Stimulated activated CD8-positive, alpha-beta memory T cell treated with anti-CD3 and anti-CD28 coated beads, Interleukin-7, amount 100 ng/mL, for 48 hours (primary cell): ENCODE data around the gene DNAJB6.

Experiments
- DNase-seq, 2 donors: peaks; one replicate each; pipeline ENCODE4 v3.0.0-alpha.2; 2020; ENCODE audit warnings: low read depth in 1 of 2; ENCODE audit errors: extremely low read depth in 1 of 2

DNAJB6 gene

DNA sequence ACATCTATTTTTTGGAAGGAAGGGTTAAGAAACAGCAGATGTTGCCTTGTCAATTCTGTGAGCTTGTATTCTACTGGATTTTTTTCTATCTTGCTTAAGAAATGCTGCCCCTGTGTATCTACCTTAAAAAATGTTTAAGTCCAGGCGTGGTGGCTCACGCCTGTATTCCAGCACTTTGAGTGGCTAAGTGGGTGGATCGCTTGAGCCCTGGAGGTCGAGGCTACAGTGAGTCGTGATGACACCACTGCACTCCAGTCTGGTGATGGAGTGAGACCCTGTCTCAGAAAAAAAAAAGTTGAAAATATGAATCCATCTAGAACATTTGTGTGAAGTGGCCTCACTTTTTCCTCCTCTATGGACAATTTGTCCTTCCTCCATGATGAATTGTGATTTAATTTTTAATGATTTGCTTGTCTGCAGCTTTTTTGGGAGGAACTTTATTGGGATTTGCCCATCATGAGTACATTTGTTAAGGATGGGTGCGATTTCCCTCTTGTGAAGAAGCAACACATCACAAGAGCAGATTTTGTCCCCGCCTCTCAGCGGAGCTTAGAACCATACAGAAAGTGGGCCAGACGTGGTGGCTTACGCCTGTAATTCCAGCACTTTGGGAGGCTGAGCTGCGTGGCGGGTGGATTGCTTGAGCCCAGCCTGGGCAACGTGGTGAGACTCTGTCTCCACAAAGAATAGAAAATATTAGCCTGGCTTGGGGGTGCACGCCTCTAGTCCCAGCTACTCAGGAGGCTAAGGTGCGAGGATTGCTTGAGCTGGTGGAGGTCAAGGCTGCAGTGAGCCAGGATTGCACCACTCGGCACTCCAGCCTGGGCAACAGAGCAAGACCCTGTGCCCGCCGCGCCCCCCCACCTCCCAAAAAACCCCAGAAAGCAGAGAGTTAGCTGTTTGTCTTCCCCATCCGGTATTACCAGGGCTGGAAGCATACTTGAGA is 57.7 kb downstream of the DNAJB6 start:
- DNase-seq = no peak

DNA sequence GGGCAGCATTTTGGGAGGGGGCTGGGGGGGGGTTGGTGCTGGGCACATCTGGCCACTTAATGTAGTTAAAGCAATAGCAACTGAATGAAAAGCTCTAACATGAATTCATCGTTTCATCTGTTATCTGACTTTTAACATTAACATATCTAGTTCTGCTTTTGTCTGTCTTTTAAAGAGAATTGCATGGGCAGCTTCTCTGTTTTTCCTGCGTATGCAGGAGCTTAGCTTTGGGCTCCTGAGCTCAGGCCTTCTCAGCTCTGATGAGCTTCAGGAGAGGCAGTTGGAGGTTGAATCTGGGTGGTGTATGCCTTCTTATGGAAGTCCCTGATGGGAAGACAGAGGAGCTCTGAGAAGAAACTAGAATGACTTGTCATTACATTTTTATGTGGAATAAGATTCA is 58.4 kb downstream of the DNAJB6 start:
- DNase-seq = no peak

DNA sequence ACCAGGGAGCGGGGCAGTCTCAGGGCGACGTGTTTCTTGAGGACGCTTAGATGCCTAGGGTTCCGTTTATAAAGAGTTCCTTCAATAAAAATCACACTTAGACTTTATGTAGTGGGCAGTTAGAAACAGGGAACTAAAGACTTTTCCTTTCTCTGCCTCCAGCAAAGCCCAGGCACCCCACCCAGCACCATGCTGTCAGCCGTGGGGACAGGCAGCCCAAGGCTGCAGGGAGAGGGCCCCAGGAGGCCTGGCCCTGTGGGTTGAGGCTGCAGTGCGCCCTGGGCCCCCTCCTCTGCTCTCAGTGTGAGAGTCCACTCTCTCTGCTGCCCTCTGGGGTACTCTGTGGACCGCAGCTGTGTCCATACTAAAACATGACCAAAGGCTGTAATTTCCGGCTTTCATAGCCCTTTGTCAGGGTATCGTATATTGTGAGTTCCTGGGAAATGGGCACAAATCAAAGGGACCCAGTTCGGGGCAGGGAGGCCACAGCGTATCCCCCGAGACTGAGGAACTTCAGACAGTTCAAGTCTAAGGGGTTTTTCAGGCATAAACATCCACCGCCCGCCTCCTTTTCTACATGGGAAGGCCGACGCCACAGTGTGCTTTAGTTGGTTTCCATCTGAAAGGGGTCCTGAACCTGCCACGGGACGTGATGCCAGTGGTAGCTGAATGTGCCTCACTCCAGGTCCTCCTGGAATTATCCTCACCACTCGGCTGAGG is 59.7 kb downstream of the DNAJB6 start:
- no peak for DNase-seq

DNA sequence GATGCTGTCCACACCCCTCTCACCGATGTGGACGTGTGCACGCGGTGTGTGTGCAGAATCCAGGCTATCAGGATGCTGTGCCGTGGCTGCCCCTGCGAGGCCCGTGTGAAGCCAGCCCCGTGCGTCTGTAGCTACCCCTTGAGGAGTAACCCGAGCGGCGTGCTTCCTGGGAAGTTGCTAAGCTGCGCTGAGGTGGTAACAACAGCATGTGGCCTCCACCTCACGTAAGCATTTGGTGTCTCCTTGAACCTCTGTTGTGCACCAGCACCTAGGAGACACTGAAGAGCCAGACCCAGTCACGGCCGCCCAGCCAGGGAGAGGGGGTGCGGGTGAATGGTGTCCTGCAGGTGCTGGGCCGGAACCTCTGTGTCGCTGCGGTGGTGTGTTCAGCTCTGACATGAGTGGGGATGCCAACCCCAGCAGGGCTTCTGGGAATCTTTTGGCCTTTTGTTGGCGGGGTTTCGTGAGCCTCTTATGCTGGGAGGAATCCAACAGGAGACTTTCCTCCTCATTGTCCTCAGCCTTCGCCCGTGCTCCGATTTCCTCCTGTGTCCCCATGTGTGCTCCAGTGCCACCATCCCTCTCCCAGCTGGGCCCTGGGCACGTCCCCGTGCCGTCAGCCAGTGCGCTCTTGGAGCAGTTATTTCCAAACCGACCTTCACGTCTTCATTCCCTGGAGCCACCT is 60.4 kb downstream of the DNAJB6 start:
- DNase-seq = no peak

DNA sequence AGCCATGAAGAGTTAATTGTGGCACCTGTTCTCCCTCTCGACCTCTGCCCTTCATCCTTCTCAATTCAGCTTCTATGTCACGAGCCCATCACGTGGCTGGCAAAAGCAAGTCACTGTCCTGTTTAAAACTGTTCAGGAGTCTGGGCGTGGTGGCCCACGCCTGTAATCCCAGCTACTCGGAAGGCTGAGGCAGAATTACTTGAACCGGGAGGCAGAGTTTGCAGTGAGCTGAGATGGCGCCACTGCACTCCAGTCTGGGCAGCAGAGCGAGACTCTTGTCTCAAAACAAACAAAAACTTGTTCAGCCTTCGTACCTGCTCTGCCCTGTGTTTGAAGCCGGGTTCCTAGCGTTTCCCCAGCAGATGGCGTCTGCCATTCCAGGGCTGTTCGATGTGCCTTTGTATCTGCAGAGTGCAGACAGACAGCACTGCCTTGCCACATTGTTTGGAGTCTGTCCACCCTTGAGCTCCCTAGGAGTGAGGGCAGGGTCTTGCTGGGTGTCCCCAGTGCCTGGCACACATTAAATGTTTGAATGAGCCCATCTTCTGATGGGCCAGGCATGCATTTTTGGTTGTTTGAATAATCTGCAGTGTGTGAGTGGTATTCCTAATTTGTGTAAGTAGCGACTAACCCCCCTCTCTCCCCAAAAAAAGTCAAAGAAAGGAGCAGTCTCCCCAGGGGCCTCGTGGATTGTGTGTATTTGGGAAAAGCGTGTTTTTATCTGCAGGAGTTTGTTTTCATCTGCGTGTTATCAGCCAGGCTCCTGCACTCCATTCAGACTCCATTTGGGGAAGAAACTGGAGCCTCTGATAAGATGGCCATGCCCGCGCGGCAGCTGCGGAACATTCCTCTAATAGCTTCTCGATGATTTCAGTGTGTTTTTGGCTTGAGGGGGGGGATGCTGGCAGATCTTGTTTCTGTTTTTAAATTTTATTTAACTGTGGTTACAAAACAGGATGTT is 61.2 kb downstream of the DNAJB6 start:
- no peak for DNase-seq

DNA sequence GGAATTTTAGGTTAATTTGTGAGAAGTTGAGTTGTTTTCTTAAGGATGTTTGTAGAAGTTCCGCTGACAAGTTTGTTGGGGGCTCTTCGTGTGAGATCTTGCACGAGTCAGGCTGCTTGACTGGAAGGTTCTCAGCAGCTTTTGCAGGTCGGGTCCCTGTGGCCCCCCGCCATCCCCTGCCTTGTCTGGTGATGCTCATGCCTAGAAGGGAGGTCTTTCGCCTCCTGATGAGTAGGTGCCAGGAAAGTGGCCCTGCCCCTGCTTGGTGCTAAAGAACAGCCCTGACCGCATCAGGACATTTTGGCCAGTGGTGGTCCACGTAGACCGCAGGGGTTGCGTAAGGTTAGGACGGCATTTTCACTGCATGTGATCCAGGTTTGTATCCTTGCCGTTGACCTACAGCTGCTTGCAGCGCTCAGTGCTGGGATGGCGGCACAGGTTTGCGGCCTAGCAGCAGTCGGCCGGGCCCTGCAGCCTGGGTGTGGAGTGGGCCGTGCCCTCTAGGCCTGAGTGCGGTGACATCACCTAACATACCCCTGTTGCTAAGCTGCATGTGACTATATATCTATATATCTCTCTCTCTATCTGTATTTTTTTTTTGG is 62.4 kb downstream of the DNAJB6 start:
- DNase-seq = no peak

DNA sequence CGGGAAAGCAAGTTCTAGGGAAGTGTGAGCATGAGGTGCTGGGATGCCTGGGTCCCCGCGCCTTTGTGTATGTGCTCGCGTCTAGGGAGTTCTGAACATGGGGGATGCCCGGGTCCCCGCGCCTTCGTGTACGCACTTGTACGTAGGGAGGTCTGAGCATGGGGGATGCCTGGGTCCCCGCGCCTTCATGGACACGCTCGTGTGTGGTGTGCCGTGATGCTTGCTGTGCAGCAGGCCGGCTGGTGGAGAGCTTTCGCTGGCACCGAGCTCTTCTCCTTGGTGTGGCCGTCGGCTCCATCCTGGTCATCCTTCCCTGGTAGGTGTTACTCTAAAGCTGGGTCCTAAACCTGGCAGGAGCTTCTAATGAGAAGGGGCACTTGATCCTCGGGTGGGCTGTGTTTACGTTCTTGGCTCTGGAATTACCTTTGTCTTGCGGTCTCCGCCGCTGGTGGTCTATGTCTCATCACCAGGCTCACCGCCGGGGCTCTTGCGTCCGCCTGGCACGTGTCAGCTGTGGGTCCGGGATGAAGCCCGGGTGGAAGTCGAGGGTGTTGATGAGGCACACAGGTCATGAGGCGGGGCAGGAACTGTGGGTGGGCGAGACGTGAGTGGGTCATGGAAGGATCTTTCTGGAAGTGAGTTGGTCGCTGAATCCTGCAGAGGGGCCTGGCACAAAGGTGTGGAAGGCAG is 63.5 kb downstream of the DNAJB6 start:
- no peak for DNase-seq

DNA sequence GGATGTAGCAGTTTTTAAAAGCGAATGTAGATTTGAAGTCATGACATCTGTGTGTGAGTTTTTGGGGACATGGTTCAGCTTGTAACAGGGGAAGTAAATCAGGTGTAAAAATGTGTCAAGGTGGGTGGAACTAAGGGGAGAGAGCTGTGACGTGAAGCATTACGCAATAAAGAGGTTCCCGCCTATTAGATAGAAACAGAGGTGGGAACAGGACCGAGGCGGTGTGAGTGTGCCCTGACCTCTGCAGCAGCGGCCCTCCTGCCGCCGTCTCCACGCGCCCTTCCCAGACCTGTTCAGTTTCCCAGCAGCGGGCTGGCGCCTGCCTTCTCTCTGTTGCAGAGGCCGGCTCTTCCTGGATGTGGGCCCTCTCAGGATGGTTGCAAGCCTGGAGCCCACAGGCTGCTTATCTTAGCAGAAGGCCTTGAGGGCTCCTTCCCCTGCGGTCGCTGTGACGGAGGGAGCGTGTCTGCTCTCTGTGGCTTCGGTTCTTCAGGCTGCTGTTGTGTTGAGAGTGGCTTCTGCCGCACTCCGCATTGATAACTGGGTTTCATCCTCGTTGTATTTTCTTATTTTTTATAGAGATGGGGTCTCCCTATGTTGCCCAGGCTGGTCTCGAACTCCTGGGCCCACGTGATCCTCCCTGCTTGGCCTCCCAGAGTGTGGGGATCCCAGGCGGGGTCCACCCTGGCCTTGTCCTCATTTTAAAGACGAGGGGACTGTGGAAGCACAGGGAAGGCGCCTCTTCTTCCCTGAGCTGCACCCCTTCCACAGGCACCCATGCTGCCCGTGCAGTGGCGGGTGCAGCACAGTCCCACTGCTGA is 65.0 kb downstream of the DNAJB6 start:
- no peak for DNase-seq

DNA sequence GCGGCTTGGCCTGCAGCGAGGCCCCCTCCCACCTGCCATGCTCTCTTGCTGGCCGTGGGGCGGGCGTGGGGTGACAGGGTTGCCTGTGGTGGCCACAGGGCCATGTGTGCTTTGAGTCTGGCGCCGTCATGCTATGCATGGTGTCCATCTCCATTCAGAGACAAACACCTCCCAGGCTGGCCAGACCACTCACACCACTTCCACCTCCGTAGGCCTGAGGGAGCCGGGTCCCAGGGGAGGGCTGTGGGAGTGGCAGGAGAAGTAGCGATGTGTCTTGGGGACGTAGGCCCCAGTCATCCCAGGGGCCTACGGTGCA is 65.5 kb downstream of the DNAJB6 start:
- no peak for DNase-seq

DNA sequence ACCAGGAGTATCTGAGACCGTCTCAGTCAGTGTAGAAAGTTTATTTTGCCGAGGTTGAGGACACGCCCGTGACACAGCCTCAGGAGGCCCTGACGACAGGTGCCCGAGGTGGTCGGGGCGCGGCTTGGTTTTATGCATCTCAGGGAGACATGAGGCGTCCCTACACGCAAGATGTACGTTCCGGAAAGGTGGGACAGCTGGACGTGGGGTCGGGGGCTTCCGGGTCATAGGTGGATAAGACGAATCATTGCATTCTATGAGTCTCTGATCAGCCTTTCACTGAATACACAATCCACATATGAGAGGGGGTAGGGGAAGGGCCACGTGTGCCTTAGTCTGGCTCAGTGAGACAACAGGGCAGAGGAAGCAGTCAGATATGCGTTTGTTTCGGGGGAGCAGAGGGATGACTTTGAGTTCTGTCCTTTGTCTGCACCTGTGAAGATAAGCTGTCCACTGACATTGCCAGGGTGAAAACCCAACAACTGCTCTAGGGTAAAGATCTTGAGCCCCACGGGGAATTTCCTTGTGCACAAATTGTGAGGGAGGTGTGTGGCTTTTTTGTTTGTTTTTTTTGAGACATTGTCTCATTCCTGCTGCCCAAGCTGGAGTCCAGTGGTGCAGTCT is 66.2 kb downstream of the DNAJB6 start:
- DNase-seq = no peak

DNA sequence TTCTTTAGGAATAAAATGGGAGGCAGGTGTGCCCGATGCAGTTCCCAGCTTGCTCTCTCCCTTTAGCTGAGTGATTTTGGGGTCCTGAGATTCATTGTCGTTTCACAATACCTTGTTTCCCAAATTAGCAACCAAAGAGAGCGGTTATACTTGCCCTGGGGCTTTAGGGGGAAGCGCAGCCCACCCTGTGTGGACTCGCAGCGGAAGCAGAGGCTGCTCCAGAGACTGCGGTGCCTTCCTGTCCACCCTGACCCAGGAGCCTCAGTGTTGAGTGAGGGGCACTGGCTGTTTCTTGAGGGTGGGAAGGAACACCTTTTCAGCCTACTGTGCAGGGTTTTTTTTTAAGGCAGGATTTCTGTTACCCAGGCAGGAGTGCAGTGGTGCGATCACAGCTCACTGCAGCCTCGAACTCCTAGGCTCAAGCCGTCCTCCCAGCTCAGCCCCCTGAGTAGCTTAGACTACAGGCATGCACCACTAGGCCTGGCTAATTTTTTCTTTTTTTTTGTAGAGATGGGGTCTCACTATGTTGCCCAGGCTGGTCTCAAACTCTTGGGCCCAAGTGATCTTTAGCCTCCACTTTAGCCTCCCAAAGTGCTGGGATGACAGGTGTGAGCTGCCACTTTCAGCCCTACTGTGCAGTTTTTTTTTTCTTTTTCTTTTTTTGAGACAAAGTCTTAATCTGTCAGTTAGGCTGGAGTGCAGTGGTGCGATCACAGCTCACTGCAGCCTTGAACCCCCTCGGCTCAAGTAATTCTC is 67.0 kb downstream of the DNAJB6 start:
- no peak for DNase-seq

DNA sequence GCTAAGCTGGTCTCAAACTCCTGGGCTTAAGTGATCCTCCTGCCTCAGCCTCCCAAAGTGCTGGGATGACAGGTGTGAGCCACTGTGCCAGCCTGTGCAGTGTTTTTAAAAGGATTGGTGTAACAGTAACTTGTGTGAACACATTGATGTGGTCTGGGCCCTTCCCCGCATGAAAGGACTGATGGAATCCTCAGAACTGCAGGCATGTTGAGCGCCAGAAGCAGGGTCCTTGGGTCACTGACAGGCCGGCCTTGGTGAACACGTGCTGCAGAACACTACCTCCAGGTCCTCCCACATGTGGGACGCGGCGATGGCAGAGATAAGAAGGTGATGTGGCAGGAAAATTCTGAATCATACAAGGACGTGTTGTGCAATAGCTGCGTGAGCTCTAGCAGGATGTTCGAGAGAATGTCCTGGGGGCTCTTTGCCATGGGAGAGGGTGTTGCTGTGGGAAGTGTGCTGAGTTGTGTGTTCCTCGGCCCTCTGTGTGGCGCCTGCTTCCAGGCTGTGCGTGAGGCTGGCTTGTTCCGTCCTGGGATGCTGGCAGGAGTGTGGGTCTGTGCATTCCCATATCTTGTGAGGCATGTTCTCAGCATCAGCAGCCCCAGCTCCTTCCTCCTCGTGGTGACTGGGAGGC is 68.2 kb downstream of the DNAJB6 start:
- peak; percentile 21 to 71 for DNase-seq

DNA sequence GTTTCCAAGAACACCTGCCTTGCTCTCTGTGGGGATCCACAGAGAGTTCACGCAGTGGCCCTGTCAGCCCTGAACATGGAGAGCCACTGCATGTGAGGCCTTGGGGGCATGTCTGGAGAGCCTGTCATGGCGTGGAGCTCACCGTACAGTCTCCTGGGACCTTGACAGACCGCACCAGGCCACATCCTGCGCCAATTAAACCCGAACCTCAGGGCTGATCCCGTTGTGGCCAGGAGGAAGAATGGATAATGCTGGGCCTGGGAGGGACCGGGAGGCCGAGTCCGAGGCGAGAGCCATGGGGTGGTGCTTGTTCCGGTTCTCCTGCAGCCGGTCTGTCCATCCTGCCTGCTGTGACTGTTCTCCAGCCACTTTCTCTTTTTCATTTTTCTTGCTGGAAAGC is 68.7 kb downstream of the DNAJB6 start:
- no peak for DNase-seq

DNA sequence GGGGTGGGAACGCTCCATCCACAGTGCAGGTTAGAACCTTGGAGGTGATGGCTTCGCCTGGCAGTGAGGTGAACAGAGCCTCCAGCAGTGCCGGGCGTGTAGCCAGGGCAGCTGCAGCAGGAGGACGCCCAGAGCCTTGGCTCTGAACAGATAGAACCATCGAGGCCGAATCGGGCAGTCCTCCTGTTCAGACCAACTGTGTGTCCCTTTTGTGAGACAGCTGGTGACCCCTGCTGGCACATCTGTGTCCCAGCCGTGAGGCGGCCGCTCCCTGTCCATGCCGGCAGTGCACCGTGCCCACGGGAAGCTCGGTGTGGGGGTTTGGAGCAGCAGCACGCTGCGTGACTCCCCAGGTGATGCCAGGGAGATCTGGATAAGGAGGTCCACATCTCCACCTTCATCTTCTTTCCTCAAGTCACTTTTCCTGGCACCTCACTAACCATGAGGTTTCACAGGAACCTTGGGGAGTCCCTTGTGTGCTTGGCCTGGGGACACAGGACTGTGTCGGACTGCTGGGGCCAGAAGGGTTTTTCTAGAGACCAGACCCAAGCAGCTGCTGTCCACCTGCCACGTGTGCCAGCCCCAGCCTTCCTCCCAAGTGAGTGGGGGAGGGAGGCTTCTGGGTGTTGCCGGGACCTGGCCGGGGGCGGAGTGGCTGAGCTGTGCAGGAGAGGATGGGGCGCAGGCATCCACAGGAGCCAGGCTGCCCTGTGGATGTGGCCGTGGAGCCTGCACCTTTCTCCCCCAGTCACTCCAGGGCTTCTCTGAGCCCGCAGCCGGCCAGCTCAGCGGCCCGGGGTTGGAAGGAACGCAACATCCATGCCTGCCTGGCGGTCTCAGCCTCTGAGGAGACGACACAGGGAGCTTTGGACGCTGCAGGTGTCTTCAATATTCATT is 69.4 kb downstream of the DNAJB6 start:
- no peak for DNase-seq

DNA sequence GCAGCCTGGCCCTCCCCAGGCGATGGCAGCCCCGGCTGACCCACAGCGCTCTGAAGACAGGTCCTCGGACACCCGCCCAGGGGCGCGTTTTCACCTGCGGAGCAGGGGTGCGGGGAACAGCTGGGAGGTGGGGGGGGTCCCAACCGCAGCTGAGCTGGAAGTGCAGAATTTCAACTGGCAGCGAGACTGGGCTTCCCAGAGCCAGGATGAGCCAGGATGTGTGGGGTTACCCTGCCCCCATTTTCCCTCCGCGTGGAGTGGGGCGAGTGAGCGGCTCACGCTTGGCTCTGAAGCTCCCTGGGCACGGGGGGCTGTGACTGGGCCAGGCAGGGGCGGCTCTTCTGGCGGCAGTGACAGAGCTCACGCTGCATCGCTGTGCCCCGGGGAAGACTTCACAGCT is 70.2 kb downstream of the DNAJB6 start:
- DNase-seq = no peak
